ENCODE data around the gene SPEF1.
A peak's percentile ranks its signal among the peaks of the same experiment; 100 is the strongest.

The SPEF1 gene

GRCh38 chr20:3819411-3820047 lies 38.3 kb upstream of the SPEF1 start:
- DNase-seq (ENCODE audit: low spot score) (no peak), ATAC-seq (ENCODE audit: low read depth) (no peak)
- H3K4me3 ChIP-seq (ENCODE audit: severe bottlenecking): peak overlapping the region; percentile 76
- H3K27ac ChIP-seq (ENCODE audit: poor library complexity, severe bottlenecking): peak overlapping the region; percentile 72
- TF ChIP-seq CTCF (IDR thresholded peaks at IDR 0.05; ENCODE audit: poor library complexity, severe bottlenecking): no peak
- no peaks in the 10 kb centered on the region for H3K27me3 ChIP-seq (ENCODE audit: insufficient read depth, poor library complexity, severe bottlenecking)
- peaks cover 12% of the 10 kb centered on the region for H3K36me3 ChIP-seq (ENCODE audit: low read depth)
- H3K4me1 ChIP-seq (ENCODE audit: insufficient read depth, poor library complexity, severe bottlenecking): peaks cover 8% of the 10 kb centered on the region
- H3K9me3 ChIP-seq (ENCODE audit: severe bottlenecking): no peaks in the 10 kb centered on the region

- no peaks in the 10 kb centered on the region for H3K9me3 ChIP-seq (ENCODE audit: severe bottlenecking)
- no peak overlapping the region for H3K4me3 ChIP-seq (ENCODE audit: severe bottlenecking)
- peak; percentile 84 for TF ChIP-seq CTCF (IDR thresholded peaks at IDR 0.05; ENCODE audit: poor library complexity, severe bottlenecking)
- H3K27me3 ChIP-seq (ENCODE audit: insufficient read depth, poor library complexity, severe bottlenecking): no peaks in the 10 kb centered on the region
- DNase-seq (ENCODE audit: low spot score) (no peak), ATAC-seq (ENCODE audit: low read depth) (peak; percentile 79)
- H3K4me1 ChIP-seq (ENCODE audit: insufficient read depth, poor library complexity, severe bottlenecking): peaks cover 8% of the 10 kb centered on the region
- H3K27ac ChIP-seq (ENCODE audit: poor library complexity, severe bottlenecking): peak overlapping the region; percentile 72
- peaks cover 12% of the 10 kb centered on the region for H3K36me3 ChIP-seq (ENCODE audit: low read depth)
These were observed 37.2 kb upstream of the SPEF1 start for GRCh38 chr20:3818155-3819151.

GRCh38 chr20:3815703-3816315 lies 34.6 kb upstream of the SPEF1 start:
- ATAC-seq (ENCODE audit: low read depth) (no peak), DNase-seq (ENCODE audit: low spot score) (no peak)
- Histone ChIP-seq H3K27me3 (ENCODE audit: insufficient read depth, poor library complexity, severe bottlenecking) (no peaks in the 10 kb centered on the region), H3K36me3 (ENCODE audit: low read depth) (no peaks in the 10 kb centered on the region), H3K4me3 (ENCODE audit: severe bottlenecking) (no peak overlapping the region), H3K27ac (ENCODE audit: poor library complexity, severe bottlenecking) (no peak overlapping the region), H3K9me3 (ENCODE audit: severe bottlenecking) (no peaks in the 10 kb centered on the region), H3K4me1 (ENCODE audit: insufficient read depth, poor library complexity, severe bottlenecking) (peaks cover 17% of the 10 kb centered on the region)
- no peak for TF ChIP-seq CTCF (IDR thresholded peaks at IDR 0.05; ENCODE audit: poor library complexity, severe bottlenecking)

GRCh38 chr20:3814928-3815495 lies 33.8 kb upstream of the SPEF1 start:
- Histone ChIP-seq H3K27ac (ENCODE audit: poor library complexity, severe bottlenecking) (no peak overlapping the region), H3K9me3 (ENCODE audit: severe bottlenecking) (no peaks in the 10 kb centered on the region), H3K27me3 (ENCODE audit: insufficient read depth, poor library complexity, severe bottlenecking) (no peaks in the 10 kb centered on the region), H3K4me3 (ENCODE audit: severe bottlenecking) (no peak overlapping the region), H3K36me3 (ENCODE audit: low read depth) (no peaks in the 10 kb centered on the region), H3K4me1 (ENCODE audit: insufficient read depth, poor library complexity, severe bottlenecking) (peaks cover 23% of the 10 kb centered on the region)
- ATAC-seq (ENCODE audit: low read depth): no peak
- TF ChIP-seq CTCF (IDR thresholded peaks at IDR 0.05; ENCODE audit: poor library complexity, severe bottlenecking): no peak
- no peak for DNase-seq (ENCODE audit: low spot score)
